ENCODE data around the gene CNOT1.
"Not testable (repeated sequence)": the region's sequence is repeated elsewhere in the genome, so short reads cannot be mapped to it uniquely, and the experiment has no call there.

The CNOT1 gene

GRCh38 chr16:58639836-58640235 lies 10.2 kb upstream of the CNOT1 start:
- DNase-seq = no peak
- intact Hi-C loops (cut with DNase I) = no loop called here

DNA sequence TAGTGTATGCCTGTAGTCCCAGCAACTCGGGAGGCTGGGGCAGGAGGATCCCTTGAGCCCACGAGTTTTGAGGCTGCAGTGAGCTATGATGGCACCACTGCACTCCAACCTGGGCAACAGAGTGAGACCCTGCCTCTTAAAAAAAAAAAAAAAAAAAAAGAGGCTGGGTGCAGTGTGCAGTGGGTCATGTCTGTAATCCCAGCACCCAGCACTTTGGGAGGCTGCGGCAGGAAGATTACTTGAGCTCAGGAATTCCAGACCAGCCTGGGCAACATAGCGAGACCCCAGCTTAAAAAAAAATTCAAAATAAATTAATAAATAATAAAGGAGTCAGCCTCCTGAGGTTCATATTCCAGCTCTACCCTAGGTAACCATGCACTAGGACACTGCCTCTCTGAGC lies 9.6 kb upstream of the CNOT1 start:
- intact Hi-C loops (cut with DNase I) = no loop called here
- DNase-seq = no peak

- intact Hi-C loops (cut with DNase I) = no loop called here
- peak in 1 of 10 donors; percentile 22 for DNase-seq
Measured at GRCh38 chr16:58638148-58639036, 8.8 kb upstream of the CNOT1 start.

- intact Hi-C loops (cut with DNase I) = not testable (repeated sequence)
Measured at GRCh38 chr16:58637021-58637420, 7.4 kb upstream of the CNOT1 start.

DNA sequence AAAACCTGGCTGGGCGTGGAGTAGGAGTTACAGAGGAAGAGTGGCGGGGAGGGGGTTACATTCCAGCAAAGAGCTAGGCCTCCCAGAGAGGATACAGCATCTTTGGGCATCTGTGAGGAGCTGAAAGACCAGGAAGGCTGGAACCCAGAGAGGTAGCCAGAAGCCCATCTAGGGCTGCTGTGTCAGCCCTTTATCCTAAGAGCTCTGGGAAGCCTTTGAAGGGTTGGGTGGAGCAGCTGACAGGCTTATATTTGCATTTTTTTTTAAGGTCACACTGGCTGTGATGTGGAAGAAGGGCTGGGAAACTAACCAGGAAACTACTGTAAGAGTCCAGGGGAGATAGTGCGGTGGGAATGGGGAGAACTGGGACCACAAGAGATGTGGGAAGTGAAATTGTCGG lies 6.8 kb upstream of the CNOT1 start:
- intact Hi-C loops (cut with DNase I) = no loop called here
- DNase-seq = no peak

More at GRCh38 chr16:58637021-58637420, 7.4 kb upstream of the CNOT1 start:
- DNase-seq = peak in 1 of 10 donors; percentile 44

GRCh38 chr16:58635502-58635901 lies 5.9 kb upstream of the CNOT1 start:
- intact Hi-C loops (cut with DNase I) = no loop called here
- DNase-seq = peak in 1 of 10 donors; percentile 12

GRCh38 chr16:58634265-58634802 lies 4.7 kb upstream of the CNOT1 start:
- intact Hi-C loops (cut with DNase I) = loop anchor here (5.0 kb wide), 1 partner anchor 98 kb away; the partner anchor contains the start of gene GOT2
- no peak for DNase-seq

DNA sequence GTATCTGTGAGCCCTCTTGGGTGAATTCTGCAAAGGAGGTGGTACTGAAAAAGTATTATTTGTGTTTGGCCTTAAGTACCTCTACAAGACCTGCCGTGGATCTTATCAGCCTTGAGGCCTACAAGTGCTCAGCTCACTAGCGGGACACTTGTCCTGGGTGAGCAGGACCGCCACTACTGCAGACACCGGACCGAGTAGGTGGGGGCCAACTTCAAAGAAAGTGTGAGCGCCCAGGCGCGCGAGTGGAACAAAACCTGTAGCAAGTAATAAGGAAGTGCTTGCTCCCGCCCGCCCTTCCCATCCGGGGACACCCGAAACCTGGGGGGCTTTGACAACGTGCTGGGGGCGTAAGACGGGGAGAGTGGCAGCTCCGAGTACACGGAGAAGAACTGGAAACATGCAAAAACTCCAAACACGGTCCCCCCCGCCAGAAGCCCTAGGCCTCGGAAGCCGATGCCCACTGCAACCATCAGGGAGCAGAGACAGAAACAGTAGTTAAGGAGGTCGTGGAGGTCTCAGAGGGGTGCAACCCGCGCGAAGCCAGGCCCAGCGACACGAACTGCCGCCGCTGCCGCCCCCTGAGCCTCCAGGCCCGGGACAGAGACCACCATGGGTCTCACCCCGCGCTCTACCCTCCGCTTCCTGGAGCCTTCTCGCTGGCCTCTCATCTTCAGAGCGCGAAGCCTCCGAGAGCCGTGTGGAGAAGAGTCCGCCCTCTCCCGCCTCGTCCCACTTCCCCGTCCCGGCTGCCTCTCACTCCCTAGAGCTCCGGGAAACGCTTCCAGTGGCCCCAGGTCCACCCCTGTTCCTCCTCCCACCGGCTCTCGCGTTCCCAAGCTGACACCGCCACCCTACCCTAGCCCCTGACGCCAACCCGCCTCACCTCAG lies 537 bp downstream of the CNOT1 start:
- DNase-seq = peak in 8 of 10 donors; percentile 8 to 89 (median 30)
- intact Hi-C loops (cut with DNase I) = loop anchor here (1.0 kb wide), 1 partner anchor 114 kb away; the partner anchor contains the start of gene SETD6

- DNase-seq = no peak
- intact Hi-C loops (cut with DNase I) = no loop called here
Measured at GRCh38 chr16:58624209-58624608, 5.4 kb downstream of the CNOT1 start.

DNA sequence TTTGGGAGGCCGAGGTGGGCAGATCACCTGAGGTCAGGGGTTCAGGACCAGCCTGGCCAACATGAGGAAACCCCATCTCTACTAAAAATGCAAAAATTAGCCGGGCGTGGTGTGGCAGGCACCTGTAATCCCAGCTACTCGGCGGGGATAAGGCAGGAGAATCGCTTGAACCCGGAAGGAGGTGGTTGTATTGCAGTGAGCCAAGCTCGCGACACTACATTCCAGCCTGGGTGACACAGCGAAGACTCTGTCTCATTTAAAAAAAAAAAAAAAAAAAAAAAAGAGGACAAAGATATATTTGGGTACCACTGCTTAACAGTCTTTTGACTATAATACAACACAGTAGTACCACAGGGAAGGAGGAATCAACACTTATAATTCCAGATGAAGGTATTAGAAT lies 9.2 kb downstream of the CNOT1 start:
- no peak for DNase-seq
- intact Hi-C loops (cut with DNase I) = no loop called here

- DNase-seq = no peak
- intact Hi-C loops (cut with DNase I) = no loop called here
Measured at GRCh38 chr16:58615280-58615679, 14.3 kb downstream of the CNOT1 start.

DNA sequence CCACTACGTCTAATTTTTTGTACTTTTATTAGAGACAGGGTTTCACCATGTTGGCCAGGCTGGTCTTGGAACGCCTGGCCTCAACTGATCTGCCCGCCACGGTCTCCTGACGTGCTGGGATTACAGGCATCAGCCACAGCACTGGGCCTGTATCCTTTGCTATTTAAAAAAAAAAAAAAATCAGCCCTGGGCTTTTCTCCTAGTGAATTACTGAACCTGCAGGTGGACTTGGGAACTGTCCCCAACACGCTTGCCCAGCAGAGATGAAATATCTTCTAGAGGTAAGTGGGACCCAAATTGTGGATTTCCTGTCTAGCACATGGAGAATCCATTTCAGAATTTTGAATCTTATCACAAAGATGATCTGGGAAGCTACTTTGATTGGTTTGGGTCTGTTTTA lies 14.8 kb downstream of the CNOT1 start:
- intact Hi-C loops (cut with DNase I) = no loop called here
- DNase-seq = no peak

DNA sequence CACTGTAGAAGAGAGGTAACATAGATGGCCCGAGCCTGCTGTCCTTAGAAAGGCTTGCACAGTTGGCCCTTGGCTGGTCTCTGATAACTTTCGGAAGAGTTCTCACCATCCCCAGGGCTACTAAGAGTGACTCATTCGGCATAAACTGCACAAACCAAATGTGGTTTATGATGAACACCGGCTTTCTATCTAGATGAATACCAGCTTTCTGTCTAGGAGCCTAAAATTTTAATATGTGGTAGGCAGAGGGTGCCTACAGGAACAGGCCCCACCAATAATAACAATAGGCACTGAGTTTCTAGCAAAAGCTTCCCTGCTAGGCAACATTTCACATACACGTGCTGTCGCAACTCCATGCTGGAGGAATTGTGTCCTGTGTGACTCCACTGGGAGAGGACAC lies 15.4 kb downstream of the CNOT1 start:
- no peak for DNase-seq
- intact Hi-C loops (cut with DNase I) = no loop called here

- intact Hi-C loops (cut with DNase I); DNase-seq: not testable (repeated sequence)
Measured at GRCh38 chr16:58612965-58613364, 16.7 kb downstream of the CNOT1 start.

GRCh38 chr16:58608601-58609136 lies 21.0 kb downstream of the CNOT1 start:
- intact Hi-C loops (cut with DNase I) = no loop called here
- no peak for DNase-seq

DNA sequence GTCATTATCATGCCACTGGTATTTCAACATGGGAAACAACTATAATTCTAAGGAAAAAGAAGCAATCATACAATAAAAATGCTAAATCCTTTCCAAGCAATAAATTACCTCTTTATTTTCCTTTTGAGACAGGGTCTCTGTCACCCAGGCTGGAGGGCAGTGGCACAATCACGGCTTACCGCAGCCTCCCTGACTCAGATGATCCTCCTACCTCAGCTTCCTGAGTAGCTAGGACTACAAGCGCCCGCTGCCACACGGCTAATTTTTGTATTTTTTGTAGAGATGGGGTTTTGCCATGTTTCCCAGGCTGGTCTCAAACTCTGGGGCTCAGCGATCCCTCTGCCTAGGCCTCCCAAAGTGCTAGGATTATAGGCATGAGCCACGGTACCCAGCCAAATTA lies 24.1 kb downstream of the CNOT1 start:
- no peak for DNase-seq

GRCh38 chr16:58591083-58591482 lies 38.5 kb downstream of the CNOT1 start:
- intact Hi-C loops (cut with DNase I) = no loop called here
- no peak for DNase-seq

More for the DNA sequence above, 24.1 kb downstream of the CNOT1 start:
- intact Hi-C loops (cut with DNase I) = no loop called here

GRCh38 chr16:58589326-58589905 lies 40.2 kb downstream of the CNOT1 start:
- intact Hi-C loops (cut with DNase I) = no loop called here
- no peak for DNase-seq

GRCh38 chr16:58588406-58588805 lies 41.2 kb downstream of the CNOT1 start:
- no peak for DNase-seq
- intact Hi-C loops (cut with DNase I) = no loop called here

- DNase-seq = no peak
- intact Hi-C loops (cut with DNase I) = no loop called here
Measured at GRCh38 chr16:58586340-58587030, 43.1 kb downstream of the CNOT1 start.

Data from posterior cingulate gyrus (tissue), 11 donors.